ENCODE data around the gene ITGA6.

DNA sequence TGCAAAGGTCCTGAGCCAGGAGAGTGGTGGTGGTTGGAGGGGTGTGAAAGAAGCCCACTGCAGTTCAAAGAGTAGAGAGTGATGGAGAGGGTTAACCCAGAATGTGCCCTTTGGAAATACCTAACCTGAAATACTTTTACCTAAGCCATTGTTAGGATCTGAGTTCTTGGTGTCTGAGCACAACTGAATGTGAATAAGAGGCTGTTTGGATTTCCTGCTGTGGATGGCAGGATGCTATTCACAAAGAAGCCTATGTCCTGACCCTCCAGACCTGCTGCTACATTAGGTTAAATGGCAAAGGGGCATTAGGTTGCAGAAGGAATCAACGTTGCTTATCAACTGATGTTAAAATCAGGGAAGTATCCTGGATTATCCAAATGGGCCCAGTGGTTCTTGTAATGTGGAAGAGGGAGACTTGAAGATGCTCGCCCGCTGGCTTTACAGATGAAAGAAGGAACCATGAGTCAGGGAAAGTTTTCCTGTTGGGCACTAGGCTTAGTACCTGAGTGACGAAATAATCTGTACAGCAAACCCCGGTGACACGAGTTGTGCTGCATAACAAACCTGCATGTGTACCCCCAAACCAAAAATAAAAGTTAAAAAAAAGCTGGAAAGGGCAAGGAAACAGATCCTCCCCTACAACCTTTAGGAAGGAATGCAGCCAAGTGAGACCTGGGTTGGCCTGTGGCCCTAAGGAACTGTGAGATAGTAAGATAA lies 27.2 kb downstream of the ITGA6 start:
- TF ChIP-seq POLR2A (IDR thresholded peaks at IDR 0.05; ENCODE audit: low read length): no peak
- no peak for TF ChIP-seq GATA1 (IDR thresholded peaks at IDR 0.05; ENCODE audit: low read depth, low read length)

Measured in erythroblast (primary cell).